Measurements from ENCODE around the gene LAMC3.

Gene LAMC3

DNA sequence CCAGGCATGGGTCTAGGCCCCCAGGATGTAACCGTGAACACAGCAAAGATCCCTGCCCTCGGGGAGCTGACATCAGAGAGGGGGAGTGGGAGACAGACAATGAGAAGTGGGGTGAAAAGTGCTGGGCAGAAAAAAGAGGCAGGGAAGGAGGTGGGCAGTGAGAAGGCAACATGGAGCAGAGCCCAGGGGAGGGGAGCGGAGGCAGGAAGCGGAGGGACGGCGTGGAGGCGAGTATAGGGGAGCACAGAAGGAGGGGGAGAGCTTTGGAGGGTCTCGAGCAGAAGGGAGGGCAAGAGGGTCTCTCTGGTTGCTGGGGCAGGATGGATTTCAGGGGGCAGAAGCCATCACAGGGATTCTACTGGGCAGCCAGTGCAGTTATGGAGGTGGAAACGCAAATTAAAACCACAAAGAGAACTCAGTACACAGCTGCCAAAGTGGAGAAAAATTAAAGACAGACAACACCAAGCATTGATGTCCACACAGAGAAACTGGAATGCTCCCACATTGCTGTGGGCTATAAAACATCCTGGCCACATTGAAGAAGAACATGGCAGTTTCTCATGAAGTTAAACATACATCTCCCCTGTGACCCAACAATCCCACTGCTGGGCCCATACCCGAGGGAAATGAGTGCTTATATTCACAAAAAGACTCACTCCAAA lies 21.1 kb upstream of the LAMC3 start:
- no peak for DNase-seq (ENCODE audit: low read depth)
- TF ChIP-seq, protein P1, sequence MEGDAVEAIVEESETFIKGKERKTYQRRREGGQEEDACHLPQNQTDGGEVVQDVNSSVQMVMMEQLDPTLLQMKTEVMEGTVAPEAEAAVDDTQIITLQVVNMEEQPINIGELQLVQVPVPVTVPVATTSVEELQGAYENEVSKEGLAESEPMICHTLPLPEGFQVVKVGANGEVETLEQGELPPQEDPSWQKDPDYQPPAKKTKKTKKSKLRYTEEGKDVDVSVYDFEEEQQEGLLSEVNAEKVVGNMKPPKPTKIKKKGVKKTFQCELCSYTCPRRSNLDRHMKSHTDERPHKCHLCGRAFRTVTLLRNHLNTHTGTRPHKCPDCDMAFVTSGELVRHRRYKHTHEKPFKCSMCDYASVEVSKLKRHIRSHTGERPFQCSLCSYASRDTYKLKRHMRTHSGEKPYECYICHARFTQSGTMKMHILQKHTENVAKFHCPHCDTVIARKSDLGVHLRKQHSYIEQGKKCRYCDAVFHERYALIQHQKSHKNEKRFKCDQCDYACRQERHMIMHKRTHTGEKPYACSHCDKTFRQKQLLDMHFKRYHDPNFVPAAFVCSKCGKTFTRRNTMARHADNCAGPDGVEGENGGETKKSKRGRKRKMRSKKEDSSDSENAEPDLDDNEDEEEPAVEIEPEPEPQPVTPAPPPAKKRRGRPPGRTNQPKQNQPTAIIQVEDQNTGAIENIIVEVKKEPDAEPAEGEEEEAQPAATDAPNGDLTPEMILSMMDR (IDR thresholded peaks at IDR 0.05; ENCODE audit: control insufficient read depth, extremely low read depth, insufficient read depth): no peak
- no peak overlapping the region for H3K4me3 ChIP-seq (ENCODE audit: low read depth, low read length)

DNA sequence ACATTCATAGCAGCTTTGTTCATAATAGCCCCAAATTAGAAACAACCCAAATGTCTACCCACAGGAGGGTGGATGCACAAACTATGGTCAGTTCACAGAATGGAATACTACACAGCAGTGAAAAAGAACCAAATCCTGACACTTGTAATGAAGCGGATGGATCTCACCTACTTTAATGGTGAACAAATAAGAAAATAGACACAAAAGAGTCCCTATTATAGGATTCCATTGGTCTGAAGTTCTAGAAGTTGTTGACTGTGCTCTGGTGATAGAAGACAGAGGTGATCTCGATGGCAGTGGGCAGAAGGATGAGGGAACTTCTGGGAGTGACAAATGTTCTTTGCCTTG lies 20.6 kb upstream of the LAMC3 start:
- TF ChIP-seq, protein P1 (IDR thresholded peaks at IDR 0.05; ENCODE audit: control insufficient read depth, extremely low read depth, insufficient read depth): no peak

DNA sequence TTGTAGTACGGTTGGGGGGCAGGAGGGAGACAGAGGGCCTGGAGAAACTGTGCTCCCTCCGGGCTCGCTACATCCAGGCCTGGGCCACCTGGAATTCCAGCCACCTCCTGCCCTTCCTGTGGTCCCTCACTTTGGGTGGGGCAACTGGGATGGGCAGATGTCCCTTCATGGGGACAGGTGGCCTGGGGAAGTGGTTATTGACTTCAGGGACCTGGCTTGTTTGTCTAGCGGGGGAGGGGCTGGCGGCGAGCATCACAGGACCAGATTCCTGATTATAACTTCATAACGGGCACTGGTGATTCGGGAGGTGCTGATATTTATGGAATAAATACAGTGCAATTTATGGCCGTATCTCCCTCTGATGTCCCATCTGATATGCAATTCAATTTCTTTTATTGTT lies 20.1 kb upstream of the LAMC3 start:
- no peak for DNase-seq (ENCODE audit: low read depth)
- no peak overlapping the region for H3K4me3 ChIP-seq (ENCODE audit: low read depth, low read length)
- TF ChIP-seq, protein P1 (IDR thresholded peaks at IDR 0.05; ENCODE audit: control insufficient read depth, extremely low read depth, insufficient read depth): no peak

More for the DNA sequence above, 20.6 kb upstream of the LAMC3 start:
- DNase-seq (ENCODE audit: low read depth): no peak
- no peak overlapping the region for H3K4me3 ChIP-seq (ENCODE audit: low read depth, low read length)

DNA sequence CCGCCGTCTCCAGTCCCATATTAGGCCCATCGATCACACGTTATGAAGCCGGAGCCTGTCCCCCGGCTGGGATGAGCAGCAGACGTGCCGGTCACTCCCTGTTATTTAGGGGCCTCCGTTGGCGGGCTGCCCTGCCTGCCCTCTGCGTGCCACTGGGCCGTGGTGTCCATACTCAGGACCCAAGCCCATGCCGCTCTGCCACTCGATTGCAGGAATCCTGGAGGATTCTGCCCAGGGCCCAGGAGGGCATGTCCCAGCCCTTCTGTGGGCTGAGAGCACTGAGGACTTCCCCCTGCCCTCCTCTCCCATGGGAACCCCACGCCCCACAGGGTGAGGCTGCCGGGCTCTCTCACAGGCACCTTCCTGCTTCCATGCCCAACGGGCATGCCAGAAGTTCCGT lies 19.6 kb upstream of the LAMC3 start:
- H3K4me3 ChIP-seq (ENCODE audit: low read depth, low read length): no peak overlapping the region

DNA sequence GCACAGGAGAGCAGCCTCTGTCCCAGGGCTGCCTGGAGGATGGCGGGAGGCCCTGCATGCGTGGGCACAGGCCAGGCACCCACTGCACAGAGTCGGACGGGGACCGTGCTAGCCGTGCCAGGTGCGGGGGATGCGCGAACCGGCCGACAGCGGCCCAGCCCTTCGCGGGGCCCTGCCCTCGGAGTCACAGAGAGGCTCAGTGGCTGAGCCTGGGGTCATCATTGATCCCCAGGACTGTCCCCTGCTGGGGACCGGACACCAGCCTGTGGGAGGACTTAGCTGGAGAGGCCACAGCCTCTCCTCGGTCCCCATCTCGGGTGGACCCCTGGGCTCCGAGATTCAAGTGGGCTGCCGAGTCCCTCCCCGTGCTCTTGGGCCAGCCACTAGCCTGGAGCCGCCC lies 19.1 kb upstream of the LAMC3 start:
- H3K4me3 ChIP-seq (ENCODE audit: low read depth, low read length): no peak overlapping the region
- TF ChIP-seq, protein P1 (IDR thresholded peaks at IDR 0.05; ENCODE audit: control insufficient read depth, extremely low read depth, insufficient read depth): no peak
- DNase-seq (ENCODE audit: low read depth): no peak

More for the DNA sequence above, 19.6 kb upstream of the LAMC3 start:
- DNase-seq (ENCODE audit: low read depth): no peak
- TF ChIP-seq, protein P1 (IDR thresholded peaks at IDR 0.05; ENCODE audit: control insufficient read depth, extremely low read depth, insufficient read depth): no peak

DNA sequence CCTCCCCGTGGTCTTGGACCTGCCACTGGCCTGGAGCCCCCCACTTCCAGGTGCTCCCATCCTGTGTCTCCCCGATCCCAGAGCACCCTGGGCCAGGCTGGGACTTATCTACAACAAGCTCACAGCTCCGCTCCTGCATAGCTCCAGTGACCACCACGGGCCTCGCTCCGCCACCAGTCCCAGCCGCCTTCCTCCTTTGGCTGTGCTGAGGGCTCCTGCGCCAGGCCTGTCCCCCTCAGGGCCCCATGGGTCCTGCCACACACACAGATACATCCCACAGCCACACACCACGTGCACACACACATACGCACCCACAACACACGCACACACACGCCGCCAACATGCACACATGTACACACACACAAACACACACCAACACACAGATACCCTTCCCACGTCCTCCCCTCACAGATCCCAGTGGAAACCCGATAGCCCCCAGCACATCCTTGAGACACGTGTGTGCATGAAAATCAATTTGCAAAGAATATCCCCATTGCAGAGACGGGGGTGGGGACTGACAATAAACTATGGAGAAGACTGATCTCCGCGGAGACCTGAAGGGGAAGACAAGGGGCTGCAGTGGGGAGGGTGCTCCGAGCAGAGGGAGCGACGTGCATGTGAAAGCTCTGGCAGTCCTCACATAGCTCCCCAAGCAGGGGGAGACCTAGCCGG lies 18.5 kb upstream of the LAMC3 start:
- H3K4me3 ChIP-seq (ENCODE audit: low read depth, low read length): no peak overlapping the region
- DNase-seq (ENCODE audit: low read depth): no peak
- TF ChIP-seq, protein P1 (IDR thresholded peaks at IDR 0.05; ENCODE audit: control insufficient read depth, extremely low read depth, insufficient read depth): no peak
